Stomach (tissue), 4 donors: ENCODE results near the gene C2CD2L.
"Not testable (repeated sequence)": the region's sequence is repeated elsewhere in the genome, so short reads cannot be mapped to it uniquely, and the experiment has no call there.

ENCODE experiments used
- POLR2A ChIP-seq, 4 donors: fragments of 450-650 bp; IDR thresholded peaks; one replicate each; pipeline ENCODE4 v1.6.1; 2016; ENCODE audit warnings: antibody characterized with exemption in 4 of 4, control low read depth in 2 of 4, mild to moderate bottlenecking in 1 of 4, moderate library complexity in 1 of 4
- POLR2AphosphoS5 ChIP-seq, 3 donors: sonication (generic); formaldehyde crosslinking; IDR thresholded peaks; one replicate each; pipeline ENCODE4 v1.6.1; 2016; ENCODE audit warnings: antibody characterized with exemption in 3 of 3

DNA sequence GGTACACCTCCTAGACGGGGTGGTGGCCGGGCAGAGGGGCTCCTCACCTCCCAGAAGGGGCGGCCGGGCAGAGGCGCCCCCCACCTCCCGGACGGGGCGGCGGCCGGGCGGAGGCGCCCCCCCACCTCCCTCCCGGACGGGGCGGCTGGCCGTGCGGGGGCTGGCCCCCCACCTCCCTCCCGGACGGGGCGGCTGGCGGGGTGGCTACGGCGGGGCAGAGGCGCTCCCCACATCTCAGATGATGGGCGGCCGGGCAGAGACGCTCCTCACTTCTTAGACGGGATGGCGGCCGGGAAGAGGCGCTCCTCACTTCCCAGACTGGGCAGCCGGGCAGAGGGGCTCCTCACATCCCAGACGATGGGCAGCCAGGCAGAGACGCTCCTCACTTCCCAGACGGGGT, 48.0 kb upstream of the C2CD2L start:
- TF ChIP-seq POLR2A, POLR2AphosphoS5 (IDR thresholded peaks at IDR 0.05): not testable (repeated sequence)
